C4-2B (cell line): ENCODE data around the gene JAZF1.

Experiments used
- ZFX ChIP-seq: fragments of 450-650 bp; IDR thresholded peaks from 2 replicates; pipeline ENCODE4 v1.6.1; 2017
- TF ChIP-seq, protein P1 (sequence below): fragments of 450-650 bp; conservative IDR thresholded peaks from 2 replicates; pipeline ENCODE4 v1.5.1; 2017; ENCODE audit warnings: mild to moderate bottlenecking

DNA sequence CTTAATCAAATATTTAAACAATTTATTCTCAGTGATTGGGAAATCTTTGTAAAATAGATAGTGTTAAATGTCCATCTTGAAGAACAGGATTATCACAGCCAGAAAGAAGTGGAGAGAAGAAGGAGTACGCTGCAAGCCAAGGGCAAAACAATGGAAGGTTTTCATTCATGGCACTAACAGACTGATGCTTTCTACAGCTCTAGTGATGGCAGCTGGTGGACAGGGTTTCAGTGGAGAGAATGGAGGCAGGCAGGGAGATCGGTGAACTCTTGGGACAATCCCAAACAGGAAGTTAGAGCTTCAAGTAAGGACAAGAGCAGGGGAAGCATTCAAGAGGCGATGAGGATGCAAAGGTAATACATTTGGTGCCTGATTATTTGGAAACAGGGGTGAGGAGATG, 207.0 kb downstream of the JAZF1 start:
- TF ChIP-seq, protein P1, sequence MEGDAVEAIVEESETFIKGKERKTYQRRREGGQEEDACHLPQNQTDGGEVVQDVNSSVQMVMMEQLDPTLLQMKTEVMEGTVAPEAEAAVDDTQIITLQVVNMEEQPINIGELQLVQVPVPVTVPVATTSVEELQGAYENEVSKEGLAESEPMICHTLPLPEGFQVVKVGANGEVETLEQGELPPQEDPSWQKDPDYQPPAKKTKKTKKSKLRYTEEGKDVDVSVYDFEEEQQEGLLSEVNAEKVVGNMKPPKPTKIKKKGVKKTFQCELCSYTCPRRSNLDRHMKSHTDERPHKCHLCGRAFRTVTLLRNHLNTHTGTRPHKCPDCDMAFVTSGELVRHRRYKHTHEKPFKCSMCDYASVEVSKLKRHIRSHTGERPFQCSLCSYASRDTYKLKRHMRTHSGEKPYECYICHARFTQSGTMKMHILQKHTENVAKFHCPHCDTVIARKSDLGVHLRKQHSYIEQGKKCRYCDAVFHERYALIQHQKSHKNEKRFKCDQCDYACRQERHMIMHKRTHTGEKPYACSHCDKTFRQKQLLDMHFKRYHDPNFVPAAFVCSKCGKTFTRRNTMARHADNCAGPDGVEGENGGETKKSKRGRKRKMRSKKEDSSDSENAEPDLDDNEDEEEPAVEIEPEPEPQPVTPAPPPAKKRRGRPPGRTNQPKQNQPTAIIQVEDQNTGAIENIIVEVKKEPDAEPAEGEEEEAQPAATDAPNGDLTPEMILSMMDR, result no peak
- no peak for TF ChIP-seq ZFX
